ENCODE data around the gene ABCA12.

ABCA12 gene

DNA sequence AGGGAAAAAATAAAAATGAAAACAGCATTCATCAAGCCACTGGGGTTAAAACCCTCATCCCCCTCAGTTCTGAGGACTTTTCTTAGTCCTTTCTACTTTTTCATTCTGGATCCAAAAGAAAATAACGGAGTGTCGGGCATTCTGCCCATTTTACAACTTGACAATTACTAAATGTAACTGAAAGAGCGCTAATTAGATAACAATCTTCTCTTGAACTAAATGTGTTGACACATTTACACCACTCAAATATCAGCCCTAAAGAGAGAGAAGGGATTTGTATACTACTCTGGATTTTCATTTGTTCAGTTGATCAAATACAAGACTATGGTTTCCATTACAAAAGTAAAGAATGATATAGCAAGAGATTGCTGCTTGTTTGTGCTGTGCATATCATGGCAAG lies 27.5 kb downstream of the ABCA12 start:
- Histone ChIP-seq H3K79me2 (ENCODE audit: control insufficient read depth, insufficient read depth, low read length, poor library complexity) (no peaks in the 10 kb centered on the region), H3K79me1 (ENCODE audit: low read length) (no peaks in the 10 kb centered on the region), H4K12ac (ENCODE audit: low read depth, low read length) (no peak overlapping the region), H2BK12ac (ENCODE audit: low read length) (no peak overlapping the region), H4K8ac (ENCODE audit: low read depth, low read length) (no peak overlapping the region), H3K4me3 (ENCODE audit: low read depth, low read length) (no peak overlapping the region), H2AK5ac (ENCODE audit: low read length) (no peak overlapping the region), H2AFZ (ENCODE audit: insufficient read depth, low read length, poor library complexity) (no peak overlapping the region), H3K27ac (ENCODE audit: low read depth, low read length) (no peak overlapping the region), H3K36me3 (ENCODE audit: control insufficient read depth in 1 of 2, insufficient read depth in 2 of 2, low read length in 2 of 2) (no peaks in the 10 kb centered on the region), H3K23ac (ENCODE audit: low read length) (no peak overlapping the region), H3K9me3 (ENCODE audit: insufficient read depth, low read depth, low read length) (no peaks in the 10 kb centered on the region), H2BK5ac (ENCODE audit: low read depth, low read length, poor library complexity) (no peak overlapping the region), H3K4me2 (ENCODE audit: low read length) (no peak overlapping the region), H3K9ac (ENCODE audit: low read length) (no peak overlapping the region), H3K27me3 (ENCODE audit: insufficient read depth, low read length) (no peaks in the 10 kb centered on the region), H3K4me1 (ENCODE audit: control insufficient read depth in 1 of 2, insufficient read depth in 2 of 2, low read length in 2 of 2) (no peaks in the 10 kb centered on the region), H3K4ac (ENCODE audit: low read depth, low read length) (no peak overlapping the region), H4K91ac (ENCODE audit: low read depth, low read length) (no peak overlapping the region), H3K14ac (ENCODE audit: low read length) (no peak overlapping the region), H2BK120ac (ENCODE audit: insufficient read depth, low read length, poor library complexity) (no peak overlapping the region), H3K18ac (ENCODE audit: low read length) (no peak overlapping the region)
- DNase-seq = no peak
- no CpG with 5 or more reads among the region's 3 CpGs for WGBS (ENCODE audit: extremely low coverage, insufficient coverage, insufficient read length)

- WGBS (ENCODE audit: extremely low coverage, insufficient coverage, insufficient read length) = no CpG with 5 or more reads among the region's 5 CpGs
- Histone ChIP-seq H2AK5ac (ENCODE audit: low read length) (no peak overlapping the region), H3K9ac (ENCODE audit: low read length) (no peak overlapping the region), H2BK5ac (ENCODE audit: low read depth, low read length, poor library complexity) (no peak overlapping the region), H3K4me3 (ENCODE audit: low read depth, low read length) (no peak overlapping the region), H4K91ac (ENCODE audit: low read depth, low read length) (no peak overlapping the region), H3K14ac (ENCODE audit: low read length) (no peak overlapping the region), H3K79me1 (ENCODE audit: low read length) (no peaks in the 10 kb centered on the region), H3K27ac (ENCODE audit: low read depth, low read length) (no peak overlapping the region), H3K79me2 (ENCODE audit: control insufficient read depth, insufficient read depth, low read length, poor library complexity) (peaks cover 2% of the 10 kb centered on the region), H3K4me1 (ENCODE audit: control insufficient read depth in 1 of 2, insufficient read depth in 2 of 2, low read length in 2 of 2) (no peaks in the 10 kb centered on the region), H2BK12ac (ENCODE audit: low read length) (no peak overlapping the region), H3K9me3 (ENCODE audit: insufficient read depth, low read depth, low read length) (no peaks in the 10 kb centered on the region), H3K36me3 (ENCODE audit: control insufficient read depth in 1 of 2, insufficient read depth in 2 of 2, low read length in 2 of 2) (no peaks in the 10 kb centered on the region), H3K4ac (ENCODE audit: low read depth, low read length) (no peak overlapping the region), H3K27me3 (ENCODE audit: insufficient read depth, low read length) (no peaks in the 10 kb centered on the region), H4K8ac (ENCODE audit: low read depth, low read length) (no peak overlapping the region), H2BK120ac (ENCODE audit: insufficient read depth, low read length, poor library complexity) (no peak overlapping the region), H3K4me2 (ENCODE audit: low read length) (no peak overlapping the region), H4K12ac (ENCODE audit: low read depth, low read length) (no peak overlapping the region), H3K23ac (ENCODE audit: low read length) (peak overlapping the region; percentile 35), H3K18ac (ENCODE audit: low read length) (no peak overlapping the region), H2AFZ (ENCODE audit: insufficient read depth, low read length, poor library complexity) (no peak overlapping the region)
- peak; percentile 82 to 92 for DNase-seq
Observed at GRCh38 chr2:215107216-215108056, 31.0 kb downstream of the ABCA12 start.

GRCh38 chr2:215105607-215106354 lies 32.6 kb downstream of the ABCA12 start:
- no peak overlapping the region for H3K4ac ChIP-seq (ENCODE audit: low read depth, low read length)
- H3K18ac ChIP-seq (ENCODE audit: low read length) = no peak overlapping the region
- no peaks in the 10 kb centered on the region for H3K4me1 ChIP-seq (ENCODE audit: control insufficient read depth in 1 of 2, insufficient read depth in 2 of 2, low read length in 2 of 2)
- no peak overlapping the region for H2BK5ac ChIP-seq (ENCODE audit: low read depth, low read length, poor library complexity)
- no peak overlapping the region for H4K8ac ChIP-seq (ENCODE audit: low read depth, low read length)
- H2BK12ac ChIP-seq (ENCODE audit: low read length) = no peak overlapping the region
- no peaks in the 10 kb centered on the region for H3K27me3 ChIP-seq (ENCODE audit: insufficient read depth, low read length)
- no peak overlapping the region for H3K4me2 ChIP-seq (ENCODE audit: low read length)
- no peak overlapping the region for H3K23ac ChIP-seq (ENCODE audit: low read length)
- H3K79me1 ChIP-seq (ENCODE audit: low read length) = no peaks in the 10 kb centered on the region
- no peak overlapping the region for H2BK120ac ChIP-seq (ENCODE audit: insufficient read depth, low read length, poor library complexity)
- H2AK5ac ChIP-seq (ENCODE audit: low read length) = no peak overlapping the region
- no peaks in the 10 kb centered on the region for H3K9me3 ChIP-seq (ENCODE audit: insufficient read depth, low read depth, low read length)
- H3K27ac ChIP-seq (ENCODE audit: low read depth, low read length) = no peak overlapping the region
- no peak overlapping the region for H4K12ac ChIP-seq (ENCODE audit: low read depth, low read length)
- peaks cover 2% of the 10 kb centered on the region for H3K79me2 ChIP-seq (ENCODE audit: control insufficient read depth, insufficient read depth, low read length, poor library complexity)
- no peak overlapping the region for H2AFZ ChIP-seq (ENCODE audit: insufficient read depth, low read length, poor library complexity)
- no peak overlapping the region for H3K9ac ChIP-seq (ENCODE audit: low read length)
- H3K36me3 ChIP-seq (ENCODE audit: control insufficient read depth in 1 of 2, insufficient read depth in 2 of 2, low read length in 2 of 2) = no peaks in the 10 kb centered on the region
- H3K14ac ChIP-seq (ENCODE audit: low read length) = no peak overlapping the region
- H4K91ac ChIP-seq (ENCODE audit: low read depth, low read length) = no peak overlapping the region
- H3K4me3 ChIP-seq (ENCODE audit: low read depth, low read length) = no peak overlapping the region
- WGBS (ENCODE audit: extremely low coverage, insufficient coverage, insufficient read length) = no CpG with 5 or more reads among the region's 5 CpGs
- DNase-seq = peak; percentile 76 to 93

DNA sequence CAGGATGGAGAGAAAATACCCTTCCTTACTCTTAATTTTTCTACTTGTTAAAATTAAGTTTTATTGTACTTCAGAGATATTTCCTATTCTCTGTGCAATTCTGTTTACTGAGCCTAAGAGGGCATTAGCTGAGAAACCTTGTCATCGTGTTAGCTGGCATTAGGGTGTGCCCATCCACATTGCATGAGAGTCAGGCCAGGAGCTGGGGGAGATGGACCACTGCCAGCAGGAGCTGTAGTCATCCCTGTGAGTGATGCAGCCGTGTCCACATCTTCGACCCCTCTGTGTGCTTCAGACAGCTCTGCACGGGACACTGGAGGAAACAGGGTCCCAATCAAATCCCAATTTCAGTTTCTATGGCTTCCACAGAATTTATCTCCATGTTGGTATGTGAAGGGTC lies 34.2 kb downstream of the ABCA12 start:
- no peak overlapping the region for H2BK5ac ChIP-seq (ENCODE audit: low read depth, low read length, poor library complexity)
- no peak overlapping the region for H2BK120ac ChIP-seq (ENCODE audit: insufficient read depth, low read length, poor library complexity)
- H4K8ac ChIP-seq (ENCODE audit: low read depth, low read length) = no peak overlapping the region
- DNase-seq = no peak
- H2AK5ac ChIP-seq (ENCODE audit: low read length) = no peak overlapping the region
- H3K4me2 ChIP-seq (ENCODE audit: low read length) = no peak overlapping the region
- H3K27me3 ChIP-seq (ENCODE audit: insufficient read depth, low read length) = no peaks in the 10 kb centered on the region
- H3K79me1 ChIP-seq (ENCODE audit: low read length) = no peaks in the 10 kb centered on the region
- H3K4ac ChIP-seq (ENCODE audit: low read depth, low read length) = no peak overlapping the region
- H3K9ac ChIP-seq (ENCODE audit: low read length) = no peak overlapping the region
- H2BK12ac ChIP-seq (ENCODE audit: low read length) = no peak overlapping the region
- no peak overlapping the region for H3K23ac ChIP-seq (ENCODE audit: low read length)
- no peak overlapping the region for H2AFZ ChIP-seq (ENCODE audit: insufficient read depth, low read length, poor library complexity)
- peaks cover 2% of the 10 kb centered on the region for H3K79me2 ChIP-seq (ENCODE audit: control insufficient read depth, insufficient read depth, low read length, poor library complexity)
- no peaks in the 10 kb centered on the region for H3K9me3 ChIP-seq (ENCODE audit: insufficient read depth, low read depth, low read length)
- H3K36me3 ChIP-seq (ENCODE audit: control insufficient read depth in 1 of 2, insufficient read depth in 2 of 2, low read length in 2 of 2) = no peaks in the 10 kb centered on the region
- WGBS (ENCODE audit: extremely low coverage, insufficient coverage, insufficient read length) = no CpG with 5 or more reads among the region's 4 CpGs
- no peak overlapping the region for H4K91ac ChIP-seq (ENCODE audit: low read depth, low read length)
- no peak overlapping the region for H3K27ac ChIP-seq (ENCODE audit: low read depth, low read length)
- no peaks in the 10 kb centered on the region for H3K4me1 ChIP-seq (ENCODE audit: control insufficient read depth in 1 of 2, insufficient read depth in 2 of 2, low read length in 2 of 2)
- H3K14ac ChIP-seq (ENCODE audit: low read length) = no peak overlapping the region
- H4K12ac ChIP-seq (ENCODE audit: low read depth, low read length) = no peak overlapping the region
- no peak overlapping the region for H3K18ac ChIP-seq (ENCODE audit: low read length)
- no peak overlapping the region for H3K4me3 ChIP-seq (ENCODE audit: low read depth, low read length)

Measured in trophoblast cell (in vitro differentiated cells and primary cell).